Measurements from ENCODE around the gene RSPH1.
A peak's percentile ranks its signal among the peaks of the same experiment; 100 is the strongest.

Gene RSPH1

DNA sequence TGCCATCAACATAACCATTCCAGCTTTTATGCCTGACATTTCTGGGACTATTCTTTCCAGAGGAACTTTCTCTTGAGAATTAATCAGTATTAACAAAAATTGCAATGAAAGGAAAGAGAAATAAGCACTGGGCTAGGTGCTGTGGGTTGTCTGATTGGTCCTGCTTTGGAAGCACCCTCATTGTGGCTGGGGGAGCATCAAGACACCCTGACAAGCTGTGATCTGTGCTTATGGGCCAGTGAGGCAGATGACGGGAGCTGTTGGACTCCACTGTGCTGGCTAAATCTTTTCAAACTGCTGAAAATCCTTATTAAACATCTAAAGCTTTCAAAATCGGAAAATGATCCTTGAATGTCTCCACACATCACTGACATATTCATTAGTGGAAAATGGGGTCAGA is 72.3 kb downstream of the RSPH1 start:
- no peak for DNase-seq

DNA sequence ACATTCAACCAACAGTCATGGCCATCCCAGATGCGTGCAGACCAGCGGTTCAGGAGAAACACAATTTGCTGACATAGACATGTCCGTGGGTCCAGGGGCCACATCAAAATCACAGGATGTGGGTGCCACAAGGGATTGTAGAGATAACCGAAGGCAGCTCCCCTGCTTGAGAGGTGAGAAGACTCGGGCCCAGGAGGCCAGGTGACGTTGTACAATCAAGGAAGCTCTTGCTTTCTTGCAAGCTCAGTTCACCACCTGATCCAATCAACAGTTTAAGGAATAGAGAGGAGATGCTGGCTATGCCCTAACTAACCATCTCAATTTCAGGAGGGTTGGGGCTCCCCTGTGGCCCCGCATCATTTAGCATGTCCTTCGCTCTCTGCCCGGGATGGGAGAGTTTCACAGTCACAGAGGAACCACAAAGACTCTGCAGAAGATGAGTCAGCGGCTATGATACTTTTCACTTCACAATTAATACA is 72.8 kb downstream of the RSPH1 start:
- DNase-seq = peak; percentile 51 to 71

All from activated CD4-positive, alpha-beta T cell treated with anti-CD3 and anti-CD28 coated beads, Interleukin-2, amount 50 U/mL, for 48 hours (primary cell).